GM10266 (cell line): ENCODE results near the gene PAFAH2.
"Not testable (repeated sequence)": the region's sequence is repeated elsewhere in the genome, so short reads cannot be mapped to it uniquely, and the experiment has no call there.

Experiments
- DNase-seq: peaks from one replicate; pipeline ENCODE4 v3.0.0; 2012; ENCODE audit errors: extremely low spot score
- CTCF ChIP-seq: IDR thresholded peaks from 2 replicates; pipeline ENCODE4 v1.5.1; 2012; ENCODE audit warnings: mild to moderate bottlenecking, low read depth; ENCODE audit not compliant: control insufficient read depth, insufficient read depth; ENCODE audit errors: missing control alignments

The PAFAH2 gene

GRCh38 chr1:25936947-25937346, 60.9 kb downstream of the PAFAH2 start:
- no peak for DNase-seq
- TF ChIP-seq CTCF = no peak

GRCh38 chr1:25933479-25934365, 64.1 kb downstream of the PAFAH2 start:
- no peak for DNase-seq
- TF ChIP-seq CTCF = no peak

- DNase-seq = not testable (repeated sequence)
Observed at GRCh38 chr1:25932811-25933400, 65.0 kb downstream of the PAFAH2 start.

GRCh38 chr1:25932321-25932720, 65.5 kb downstream of the PAFAH2 start:
- no peak for DNase-seq
- no peak for TF ChIP-seq CTCF

GRCh38 chr1:25929016-25929415, 68.8 kb downstream of the PAFAH2 start:
- no peak for DNase-seq
- TF ChIP-seq CTCF = no peak

- no peak for TF ChIP-seq CTCF
- DNase-seq = no peak
Observed at GRCh38 chr1:25927521-25928265, 70.2 kb downstream of the PAFAH2 start.

- TF ChIP-seq CTCF = no peak
- DNase-seq = no peak
Observed at GRCh38 chr1:25926731-25927496, 70.9 kb downstream of the PAFAH2 start.
